Suppressor macrophage (primary cell): ENCODE measurements around the gene CDH4.
"Not testable (repeated sequence)": the region's sequence is repeated elsewhere in the genome, so short reads cannot be mapped to it uniquely, and the experiment has no call there.

Source experiments
- DNase-seq, 4 experiments: peaks; one replicate each; pipeline ENCODE4 v3.0.0-alpha.2; 2020 to 2022

The CDH4 gene

DNA sequence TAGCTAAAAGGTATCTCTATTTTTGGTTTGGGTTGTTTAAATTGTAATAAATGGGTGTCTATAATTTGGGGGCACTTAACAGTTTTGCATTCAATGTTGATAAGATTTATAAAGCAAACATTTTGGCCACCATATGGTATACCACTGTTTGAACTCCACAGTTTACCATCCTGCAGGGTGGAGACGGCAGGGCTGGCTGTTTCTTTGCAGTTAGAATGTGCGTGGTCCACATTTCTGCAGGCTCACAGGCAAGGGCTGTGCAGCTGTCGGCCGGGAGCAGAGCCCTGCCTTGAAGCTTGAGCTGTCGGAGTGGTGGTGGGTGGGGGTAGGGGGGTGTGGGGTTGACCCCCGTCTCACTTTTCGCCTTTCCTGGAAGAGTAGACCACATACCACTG lies 135.9 kb downstream of the CDH4 start:
- no peak for DNase-seq

DNA sequence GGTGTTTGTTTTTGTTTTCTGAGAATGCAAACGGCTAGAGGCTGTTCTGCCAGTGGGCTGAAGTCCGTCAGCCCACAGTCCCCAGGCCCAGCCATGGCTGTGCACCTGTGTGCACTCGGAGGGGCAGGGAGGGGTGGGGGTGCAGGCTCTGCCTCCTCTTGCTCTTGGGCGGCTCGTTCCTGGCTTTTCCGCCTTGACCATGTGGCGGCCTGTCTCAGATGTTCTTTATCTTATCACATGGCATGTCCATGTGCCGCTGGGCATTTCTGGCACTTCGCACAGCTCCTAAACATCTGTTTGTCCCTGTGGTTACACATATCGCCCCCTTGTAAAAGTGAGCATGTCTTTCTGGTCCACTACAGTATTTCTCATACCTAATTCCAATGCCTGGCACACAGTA lies 137.0 kb downstream of the CDH4 start:
- no peak for DNase-seq

DNA sequence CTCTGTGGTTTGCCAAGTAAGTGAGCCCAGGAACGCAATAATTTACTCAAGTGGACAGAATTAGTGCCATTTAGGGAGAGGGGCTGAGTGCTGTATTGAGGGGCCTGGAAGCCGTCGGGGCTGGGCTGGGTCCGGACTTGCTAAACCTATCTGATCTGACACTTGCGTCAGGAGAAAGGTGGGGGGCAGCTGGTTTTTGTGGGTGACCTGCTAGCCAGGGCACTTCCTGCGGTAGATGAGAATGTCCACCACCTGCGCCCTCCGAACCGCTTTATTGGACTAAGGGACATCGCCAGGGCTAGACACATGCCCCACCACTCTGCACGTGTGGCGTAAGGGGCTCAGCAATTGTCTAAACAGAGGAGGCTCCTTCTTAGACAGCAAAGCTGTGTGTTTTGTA lies 139.1 kb downstream of the CDH4 start:
- no peak for DNase-seq

DNA sequence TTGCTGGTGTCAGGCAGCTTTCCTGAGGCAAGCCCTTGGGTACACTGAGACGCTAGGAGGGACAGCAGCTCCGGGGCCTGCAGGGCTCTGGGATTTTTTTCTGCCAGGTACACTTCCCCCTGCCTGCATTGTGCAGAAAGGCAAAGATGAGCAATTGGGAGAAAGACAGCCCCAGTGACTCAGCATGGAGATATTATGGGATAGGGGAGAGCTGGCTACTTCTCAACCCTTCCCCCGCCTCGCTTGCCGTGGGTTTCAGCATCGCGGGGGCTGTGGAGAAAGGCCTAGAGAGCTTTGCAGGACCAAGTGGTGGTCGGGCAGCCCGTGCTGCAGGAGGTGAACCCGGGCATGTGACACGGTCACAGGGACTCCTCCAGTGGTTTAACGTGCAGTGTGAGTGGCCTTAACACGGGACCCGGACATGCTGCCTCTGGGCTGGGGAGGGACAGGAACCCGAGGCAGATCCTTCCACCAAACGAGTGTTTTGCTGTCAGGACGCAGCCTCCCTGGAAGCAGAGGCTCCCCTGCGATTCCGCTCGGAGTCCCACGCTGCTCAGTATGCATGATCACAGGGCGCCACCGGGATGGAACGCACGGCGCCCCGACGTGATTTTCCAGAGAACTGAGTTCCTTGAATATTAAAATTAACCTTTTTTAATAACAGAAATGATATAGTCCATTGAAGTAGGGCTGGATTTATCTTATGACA lies 139.9 kb downstream of the CDH4 start:
- DNase-seq, result no peak

DNA sequence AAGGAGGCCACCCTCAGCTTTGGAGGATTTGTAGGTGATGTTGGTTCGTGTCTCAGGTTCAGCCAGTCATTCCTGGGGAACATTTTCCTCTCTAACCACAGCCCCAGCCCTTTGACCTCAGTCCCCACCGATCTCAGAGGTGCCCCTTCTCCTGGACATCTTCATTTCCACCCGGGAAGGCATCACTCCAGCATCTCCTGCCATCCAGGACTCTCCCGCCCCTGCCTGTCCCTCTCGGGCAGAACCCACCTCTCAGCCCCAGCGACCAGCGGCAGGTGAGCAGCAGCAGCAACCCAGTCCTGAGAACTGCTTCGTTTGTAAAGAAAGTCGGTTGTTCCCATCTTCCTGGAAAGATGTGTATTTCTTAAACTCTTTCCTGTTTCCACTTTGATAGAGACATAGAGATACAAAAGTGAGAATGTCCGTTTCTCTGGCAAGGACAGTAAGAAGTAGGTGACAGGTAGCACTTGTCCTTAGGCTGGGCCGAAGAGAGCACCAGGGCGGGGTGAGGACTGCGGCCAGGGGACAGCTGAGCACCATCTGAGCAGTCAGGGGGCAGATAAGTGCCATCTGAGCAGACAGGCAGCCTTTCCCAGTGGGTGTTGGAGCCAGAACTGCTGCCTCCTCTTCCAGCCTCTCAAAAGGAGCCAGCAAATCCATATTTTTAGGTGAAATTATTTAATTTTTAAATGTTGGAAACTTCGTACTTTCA lies 142.2 kb downstream of the CDH4 start:
- DNase-seq, result no peak

DNA sequence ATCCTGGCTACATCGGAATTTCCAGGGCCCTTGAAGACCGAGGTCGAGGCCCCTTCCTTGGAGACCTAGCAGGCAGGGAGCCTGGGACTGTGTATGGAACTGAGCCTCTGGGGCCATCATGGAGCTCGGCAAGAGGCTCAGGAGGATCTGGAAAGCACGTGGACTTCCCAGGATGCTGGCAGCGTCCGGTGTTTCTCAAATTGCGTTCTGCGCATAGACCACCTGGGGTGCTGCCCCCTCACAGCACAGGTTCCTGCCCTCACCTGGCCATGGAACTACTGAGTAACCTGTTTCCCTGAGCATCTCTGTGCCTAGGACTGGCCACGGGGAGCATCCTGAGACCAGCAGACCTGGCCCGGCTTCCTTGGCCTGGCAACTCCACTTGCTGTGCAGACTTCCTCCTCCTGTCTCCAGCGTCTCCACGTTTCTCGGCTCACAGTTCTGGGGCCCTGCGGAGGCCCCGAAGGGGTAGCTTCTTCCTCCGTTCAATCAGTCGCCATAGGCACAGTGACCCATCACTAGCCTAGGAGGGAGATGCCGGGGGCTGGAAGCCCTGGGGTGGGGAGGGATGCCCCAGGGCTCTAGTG lies 144.3 kb downstream of the CDH4 start:
- DNase-seq, result no peak

DNA sequence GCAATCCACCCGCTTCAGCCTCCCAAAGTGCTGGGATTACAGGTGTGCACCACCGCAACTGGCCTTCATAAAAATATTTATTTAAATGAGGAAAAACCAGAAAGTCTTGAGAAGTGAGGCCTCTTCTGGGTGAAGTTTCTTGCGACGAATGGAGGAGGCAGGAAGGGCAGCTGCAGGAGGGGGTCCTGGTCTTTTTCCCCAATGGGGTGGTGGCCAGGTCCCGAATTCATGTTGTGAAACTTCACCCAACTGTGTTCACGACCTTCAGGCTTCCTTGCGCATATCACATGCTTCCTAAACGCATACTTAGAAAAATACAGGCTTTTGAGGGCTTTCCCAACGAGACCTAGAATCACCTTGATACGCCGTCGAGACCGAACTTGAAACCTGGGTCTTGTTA lies 145.1 kb downstream of the CDH4 start:
- no peak for DNase-seq

DNA sequence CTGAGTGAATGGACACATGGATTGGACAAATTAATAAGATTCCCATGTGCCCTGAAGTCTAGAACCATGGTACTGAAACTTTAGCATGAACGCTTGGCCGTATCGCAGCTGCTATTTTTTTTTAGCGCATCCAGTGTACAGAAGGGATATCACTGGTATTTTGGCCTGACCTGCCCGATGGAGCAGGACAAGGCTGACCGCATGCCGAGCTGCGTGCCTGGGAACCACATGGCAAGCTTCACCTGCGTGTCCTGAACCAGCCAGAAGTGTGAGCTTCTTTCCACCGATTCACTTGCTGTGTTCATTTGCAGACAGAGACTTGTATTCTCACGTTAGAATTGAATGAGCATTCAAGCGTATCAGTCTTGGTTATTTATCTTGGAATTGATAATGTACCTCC lies 145.7 kb downstream of the CDH4 start:
- no peak for DNase-seq

DNA sequence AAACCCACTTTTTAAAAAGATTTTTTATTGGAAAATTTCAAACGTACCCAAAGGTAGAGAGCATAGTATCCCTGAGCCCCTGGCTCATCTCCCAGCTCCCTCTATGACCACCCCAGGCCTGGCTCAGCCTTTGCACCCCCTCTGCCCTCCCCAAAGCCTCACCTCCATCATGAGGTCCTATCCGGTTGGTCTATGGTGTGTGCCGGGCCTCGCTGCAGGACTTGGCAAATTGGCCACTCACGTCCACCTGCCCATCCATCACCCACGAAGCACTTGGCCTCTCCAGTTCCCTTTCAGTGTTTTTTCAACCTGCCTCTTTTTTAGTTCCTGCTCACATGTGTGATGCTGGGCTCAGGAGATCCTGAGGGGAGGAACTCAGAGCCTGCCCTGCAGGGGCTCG lies 147.4 kb downstream of the CDH4 start:
- no peak for DNase-seq

DNA sequence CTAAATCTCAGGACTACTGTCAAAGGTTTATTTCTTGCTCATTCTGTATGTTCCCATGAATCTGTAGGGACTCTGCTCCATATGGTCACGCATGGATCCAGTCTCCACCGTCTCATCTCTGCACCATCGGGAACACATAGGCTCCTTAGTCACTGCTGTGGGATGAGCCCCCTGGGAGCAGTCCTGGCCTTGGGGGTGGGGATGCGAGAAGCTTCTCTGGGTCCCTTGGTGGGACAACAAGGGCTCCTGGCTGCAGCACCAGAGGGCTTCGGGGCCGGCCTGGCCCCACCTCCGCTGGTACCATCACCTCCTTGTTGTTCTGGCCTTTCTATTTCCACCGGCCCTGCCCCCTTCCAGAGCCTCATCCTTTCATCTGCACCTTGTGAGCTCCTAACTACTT lies 148.4 kb downstream of the CDH4 start:
- DNase-seq, result no peak

DNA sequence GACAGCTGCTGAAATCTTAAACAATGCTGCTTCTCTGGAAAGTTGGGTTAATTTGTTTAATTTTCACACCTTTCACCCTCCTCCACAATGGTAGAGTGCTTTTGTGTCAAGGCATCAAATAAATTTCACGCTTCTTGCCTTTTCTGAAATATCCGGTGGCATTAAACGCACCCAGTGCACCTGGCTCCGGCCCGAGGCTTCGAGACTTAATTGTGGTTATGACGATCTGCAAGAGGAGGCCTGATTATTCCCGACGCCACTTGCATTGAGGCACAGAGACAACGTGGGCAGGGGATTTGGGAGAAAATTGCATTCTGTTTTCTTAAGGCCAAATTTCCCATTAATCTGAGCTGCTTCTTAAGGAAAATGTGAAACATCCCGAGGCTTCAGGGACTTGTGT lies 152.2 kb downstream of the CDH4 start:
- no peak for DNase-seq

DNA sequence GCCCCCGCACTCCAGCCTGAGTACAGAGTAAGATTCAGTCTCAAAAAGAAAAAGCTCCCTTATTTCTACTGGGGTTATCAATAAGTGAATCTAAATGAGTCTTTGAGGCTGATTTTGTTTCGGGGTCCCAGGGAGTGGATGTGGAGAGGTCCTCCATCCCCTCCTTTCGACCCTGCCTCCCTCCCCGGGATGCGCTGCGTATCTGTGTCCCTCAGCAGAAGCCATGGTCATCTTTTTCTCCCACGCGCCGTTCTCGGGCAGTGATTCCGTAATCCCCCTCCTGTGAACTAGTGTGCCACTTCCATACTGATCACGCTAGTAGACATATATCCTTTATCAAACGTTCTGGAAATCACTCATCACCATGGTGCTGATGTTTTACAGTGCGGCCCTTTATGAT lies 152.9 kb downstream of the CDH4 start:
- DNase-seq, result no peak

DNA sequence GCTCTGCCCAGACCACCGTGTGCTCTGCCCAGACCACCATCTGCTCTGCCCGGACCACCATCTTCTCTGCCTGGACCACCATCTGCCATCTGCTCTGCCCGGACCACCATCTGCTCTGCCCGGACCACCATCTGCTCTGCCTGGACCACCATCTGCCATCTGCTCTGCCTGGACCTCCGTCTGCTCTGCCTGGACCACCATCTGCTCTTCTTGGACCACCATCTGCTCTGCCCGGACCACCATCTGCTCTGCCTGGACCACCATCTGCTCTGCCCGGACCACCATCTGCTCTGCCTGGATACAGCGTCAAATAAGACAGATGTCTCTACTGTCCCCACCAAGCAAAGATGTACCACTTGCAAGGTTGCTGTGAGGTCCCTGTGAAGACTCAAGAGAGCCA lies 154.7 kb downstream of the CDH4 start:
- DNase-seq, result not testable (repeated sequence)

DNA sequence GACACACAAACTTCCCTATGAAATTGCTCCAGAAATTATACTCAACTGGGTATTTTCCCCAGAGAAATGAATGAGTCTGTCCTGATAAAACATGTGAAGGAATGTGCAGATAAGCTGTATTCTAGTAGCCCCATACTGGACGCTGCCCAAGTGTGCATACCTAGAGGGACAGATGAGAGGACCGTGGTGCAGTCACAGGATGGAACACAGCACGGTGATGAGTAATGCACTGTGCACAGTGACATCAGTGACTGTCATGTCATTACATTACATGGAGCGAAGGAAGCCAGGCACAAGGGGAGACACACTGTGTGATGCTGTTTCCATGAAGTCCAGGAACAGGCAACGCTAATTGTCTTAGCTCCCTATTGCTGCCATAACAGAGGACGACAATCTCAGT lies 155.5 kb downstream of the CDH4 start:
- no peak for DNase-seq

DNA sequence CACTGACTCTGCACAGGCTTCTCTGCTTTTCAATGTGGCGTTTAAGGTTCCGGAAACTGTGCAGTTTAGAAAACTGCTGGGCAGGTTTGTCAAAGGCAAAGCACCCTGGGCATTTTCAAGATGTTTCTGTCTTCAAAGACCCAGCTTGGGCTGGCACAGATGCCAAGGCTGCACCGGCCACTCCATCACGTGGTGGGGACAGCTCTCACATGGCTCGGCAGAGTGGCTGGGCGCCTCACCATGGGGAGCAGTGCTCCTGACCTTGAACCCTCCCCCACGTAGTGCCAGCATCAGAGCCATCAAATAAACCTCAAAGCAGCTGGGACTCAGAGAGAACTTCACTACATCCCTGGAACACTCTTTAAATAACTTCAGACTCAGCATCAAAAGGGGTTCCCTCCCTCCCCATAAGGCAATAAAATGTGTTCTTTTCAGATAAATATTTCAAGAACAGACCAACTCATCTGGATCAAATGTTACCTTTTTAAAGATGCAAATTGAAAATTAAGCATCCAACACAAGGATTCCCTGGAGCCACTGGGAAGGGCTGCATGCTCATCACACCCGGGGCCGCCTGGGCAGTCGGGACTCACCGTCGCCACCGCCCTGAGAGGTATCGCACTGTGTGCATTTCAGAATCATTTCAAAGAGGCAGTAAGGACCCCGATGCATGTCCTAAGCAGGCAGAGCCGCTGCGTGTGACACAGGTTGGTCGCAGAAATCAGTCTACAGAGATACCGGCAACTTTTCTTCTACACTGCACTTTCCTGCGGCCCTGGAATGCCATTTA lies 157.1 kb downstream of the CDH4 start:
- no peak for DNase-seq

DNA sequence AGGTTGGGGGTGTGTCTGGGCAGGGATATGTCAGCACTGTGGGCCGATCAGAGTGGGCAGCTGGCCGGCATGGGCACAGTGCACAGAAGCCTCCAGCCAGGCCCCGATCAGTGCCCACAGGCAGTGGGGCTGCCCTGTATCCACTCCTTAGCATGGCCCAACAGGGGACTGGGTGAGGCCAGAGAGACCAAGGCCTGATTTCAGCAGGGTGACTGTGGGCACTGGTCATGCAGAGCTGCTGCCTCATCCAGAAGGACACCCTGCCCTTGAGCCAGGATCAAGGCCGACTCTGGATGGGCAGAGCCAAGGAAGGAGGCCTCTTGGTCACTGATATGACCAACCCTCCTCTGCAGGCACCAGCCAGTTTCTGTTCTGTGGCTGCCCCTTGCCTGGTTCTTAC lies 159.7 kb downstream of the CDH4 start:
- DNase-seq, result no peak

DNA sequence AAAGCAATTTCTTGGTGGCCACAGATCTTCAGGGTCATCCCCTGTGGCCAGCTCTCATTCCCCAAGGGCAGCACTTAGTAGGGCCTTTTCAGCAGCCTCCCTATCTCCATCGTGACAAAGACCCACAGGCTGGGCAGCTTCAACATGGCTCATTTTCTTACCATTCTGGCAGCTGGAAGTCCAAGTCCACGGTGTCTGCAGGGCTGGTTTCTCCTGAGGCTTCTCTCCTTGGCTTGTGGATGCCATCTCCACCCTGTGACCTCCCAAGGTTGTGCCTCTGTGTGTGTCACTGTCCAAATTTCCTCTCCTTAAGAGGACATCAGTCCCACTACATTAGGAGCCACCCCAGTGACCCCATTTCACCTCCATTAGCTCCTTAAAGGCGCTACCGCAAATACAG lies 161.7 kb downstream of the CDH4 start:
- no peak for DNase-seq

DNA sequence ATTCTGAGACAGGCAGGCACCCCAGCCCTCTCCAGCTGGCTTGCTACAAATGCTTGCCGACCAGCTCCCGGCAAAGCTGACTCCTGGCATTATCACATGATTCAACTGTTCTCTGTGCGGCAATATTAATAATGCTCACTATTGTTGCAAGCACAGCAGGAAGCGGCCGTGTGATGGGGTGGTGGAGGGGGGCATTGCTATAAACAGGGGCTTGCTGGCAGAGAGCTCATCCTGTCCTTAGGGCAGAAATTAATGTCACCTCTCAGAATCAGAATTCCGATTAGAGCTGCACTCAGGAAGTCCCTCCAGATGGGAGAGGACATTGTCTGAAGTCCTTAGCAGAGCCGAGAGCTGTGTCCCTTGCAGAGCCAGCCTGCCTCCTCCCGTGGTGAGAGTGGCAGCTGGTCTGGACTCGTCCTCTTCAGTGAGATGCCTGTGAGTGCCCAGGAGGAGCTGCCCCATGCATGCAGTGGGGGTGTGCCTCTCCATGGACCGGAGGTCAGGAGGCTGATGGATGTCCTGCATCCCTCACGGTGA lies 162.5 kb downstream of the CDH4 start:
- DNase-seq, result no peak

DNA sequence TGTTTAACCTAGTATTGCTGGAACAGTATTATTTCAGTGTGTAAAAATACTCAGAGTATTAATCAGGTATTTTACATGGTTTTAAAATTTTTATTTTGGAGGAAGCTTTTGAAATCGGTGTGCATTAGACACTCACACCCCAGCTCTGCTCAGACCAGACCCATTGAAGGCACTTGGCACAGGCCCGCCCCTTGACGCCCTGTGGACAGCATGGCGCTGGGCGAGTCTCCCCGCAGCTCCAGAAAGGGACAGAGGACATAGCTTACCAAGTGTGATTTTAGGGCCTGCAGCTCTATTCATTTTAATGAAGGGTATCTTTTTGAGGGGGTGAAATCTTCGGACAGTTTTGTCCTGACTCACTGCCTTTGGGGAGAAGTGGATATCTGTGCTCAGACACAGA lies 164.5 kb downstream of the CDH4 start:
- DNase-seq, result no peak

DNA sequence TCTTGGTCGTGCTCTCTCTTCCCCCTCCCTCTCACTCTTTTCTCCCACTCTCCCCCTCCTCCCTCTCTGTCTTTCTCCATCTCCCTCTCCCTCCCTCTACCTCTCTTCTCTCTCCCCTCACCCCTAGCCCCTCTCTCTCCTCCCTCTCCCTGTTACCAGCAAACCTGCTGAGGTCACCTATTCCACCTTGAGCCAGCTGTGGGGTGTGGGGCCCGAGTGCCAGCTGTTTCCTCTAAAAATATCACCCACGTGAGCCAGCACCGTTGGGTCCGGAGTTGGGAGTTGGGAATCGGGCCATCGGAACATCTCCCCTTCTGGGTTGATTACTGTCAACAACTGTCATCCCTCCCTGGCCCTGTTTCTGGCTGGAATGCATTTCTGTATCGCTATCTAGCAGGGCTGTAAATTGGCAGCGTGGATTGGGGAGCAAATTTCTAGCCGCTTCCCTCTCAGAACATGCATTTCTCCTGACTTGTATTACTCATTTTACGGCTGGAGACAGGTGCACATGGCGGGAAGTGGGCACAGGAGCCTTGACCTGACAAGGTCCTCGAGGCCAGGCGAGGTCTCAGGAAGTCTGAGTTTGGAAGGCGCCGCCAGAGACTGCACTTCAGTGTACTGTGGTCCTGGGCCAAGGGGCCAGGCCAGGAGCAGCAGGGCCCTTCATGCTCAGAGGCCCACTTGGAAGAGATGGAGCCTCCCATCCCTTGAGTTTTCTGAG lies 165.3 kb downstream of the CDH4 start:
- no peak for DNase-seq

DNA sequence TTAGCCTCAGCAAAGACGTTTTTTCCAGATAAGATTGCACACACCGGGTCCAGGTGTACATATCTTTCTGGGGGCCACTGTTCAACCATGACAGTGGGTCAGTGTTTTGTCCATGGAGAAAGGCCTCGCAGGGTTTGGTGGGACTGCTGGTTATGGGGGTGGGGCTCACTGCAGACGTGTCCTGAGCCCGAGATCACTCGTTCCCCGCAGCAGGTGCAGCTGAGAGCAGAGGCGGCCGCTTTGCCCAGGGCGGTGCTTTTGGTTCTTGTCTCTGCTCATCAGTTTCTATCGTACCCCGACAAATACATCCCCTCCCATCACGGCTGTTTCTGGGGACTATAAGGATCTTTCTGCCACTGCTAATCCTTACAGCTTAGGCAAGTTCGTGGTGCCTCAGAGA lies 166.9 kb downstream of the CDH4 start:
- no peak for DNase-seq

DNA sequence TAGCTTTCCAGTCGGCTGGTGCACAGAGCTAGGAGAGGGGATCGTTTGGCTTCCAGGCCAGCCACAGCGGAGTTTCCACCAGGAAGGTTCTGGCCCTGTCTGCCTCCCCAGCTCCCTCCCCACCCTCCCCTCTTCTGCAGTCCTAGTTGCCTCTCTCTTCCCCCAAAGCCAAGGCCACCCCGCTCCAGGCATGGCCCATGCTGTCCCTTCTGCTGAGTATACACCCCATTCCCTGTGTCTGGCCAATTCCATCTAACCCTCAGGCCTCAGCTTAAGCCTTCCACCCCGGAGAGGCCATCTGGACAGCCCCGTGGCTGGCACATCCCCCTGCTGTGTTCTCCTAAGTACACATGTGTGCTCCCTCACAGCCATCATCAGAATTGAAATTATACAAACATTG lies 167.4 kb downstream of the CDH4 start:
- DNase-seq, result no peak

DNA sequence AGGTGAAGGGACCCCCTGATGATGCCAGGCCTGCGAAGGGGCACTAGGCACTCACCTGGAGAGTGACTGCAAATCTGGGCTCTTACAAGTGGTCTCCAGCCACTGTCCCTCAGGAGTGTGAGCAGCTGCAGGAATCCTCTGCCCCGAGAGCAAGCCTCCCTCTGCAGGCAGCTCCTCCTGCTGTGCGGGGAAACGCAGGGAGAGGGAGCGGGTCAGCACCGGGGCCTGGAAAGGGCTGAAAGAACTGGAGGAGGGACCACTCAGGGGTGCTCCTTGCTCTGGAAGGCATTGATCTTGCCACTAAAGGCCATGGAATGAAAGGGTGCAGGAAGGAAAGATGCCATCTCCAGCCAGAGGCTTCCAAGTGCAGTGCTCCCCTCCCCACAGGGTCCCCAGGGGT lies 168.0 kb downstream of the CDH4 start:
- DNase-seq, result no peak
